ENCODE data around the gene ZNF692.
A peak's percentile ranks its signal among the peaks of the same experiment; 100 is the strongest.

GRCh38 chr1:248873993-248874533, 15.2 kb upstream of the ZNF692 start:
- TF ChIP-seq POLR2A (IDR thresholded peaks at IDR 0.05): no peak
- peak in 1 of 6 experiments; percentile 16 for TF ChIP-seq CTCF (IDR thresholded peaks at IDR 0.05)

All from esophagus squamous epithelium (tissue), 4 donors.